ENCODE results near the gene PMEPA1. TPM values are rescaled to one million over a fixed set of nuclear protein-coding genes. Genes with fewer than 3 reads are reported as not detected.

PMEPA1 gene
- total and polyA plus RNA-seq, 10 of the 15 experiments (the other 5 are each of a cell fraction or from before 2014, with no cell fraction given) = 0.02 to 0.10 (median 0.04) TPM; not detected in 3

GRCh38 chr20:57664476-57664875 is 45.3 kb downstream of the PMEPA1 start (continued):
- TF ChIP-seq CTCF (IDR thresholded peaks at IDR 0.05 in 2 of 3, conservative IDR thresholded peaks at IDR 0.05 in 1 of 3; ENCODE audit: control insufficient read depth in 2 of 3, extremely low read depth in 1 of 3, insufficient read depth in 1 of 3, low read depth in 3 of 3, low read length in 3 of 3) = no peak

GRCh38 chr20:57663681-57664451 is 45.9 kb downstream of the PMEPA1 start:
- DNase-seq (ENCODE audit: low read depth, low spot score) = no peak
- H3K27me3 ChIP-seq (replicated peaks in 1 of 2; ENCODE audit: control insufficient read depth in 2 of 2, insufficient read depth in 2 of 2, low read length in 1 of 2) = no peaks in the 10 kb centered on the region
- H3K27ac ChIP-seq (ENCODE audit: control insufficient read depth, insufficient read depth) = no peak overlapping the region
- ChIA-PET SMC1A (ENCODE audit: uncharacterized antibody, unreplicated experiment) (no interaction called here), CTCF (no interaction called here), POLR2A (no interaction called here), RAD21 (ENCODE audit: unreplicated experiment) (no interaction called here)
- 72% methylated on average over 21 of the region's 27 CpGs for WGBS (ENCODE audit: insufficient coverage, insufficient replicate concordance, low lambda C conversion rate, missing lambda C conversion rate)
- H3K36me3 ChIP-seq (ENCODE audit: control insufficient read depth in 2 of 2, insufficient read depth in 2 of 2, low read length in 1 of 2) = no peaks in the 10 kb centered on the region
- H4K20me1 ChIP-seq (ENCODE audit: control insufficient read depth, insufficient read depth) = no peaks in the 10 kb centered on the region
- intact Hi-C loops (cut with micrococcal nuclease; ENCODE audit: unreplicated experiment) (no loop called here), in situ Hi-C loops (cut with MboI) (no loop called here)
- ATAC-seq = no peak
- no TSS peak for BruUV-seq (replicated peaks)
- H3K9me3 ChIP-seq (replicated peaks; ENCODE audit: control insufficient read depth, insufficient read depth, low read length) = no peaks in the 10 kb centered on the region
- H3K4me3 ChIP-seq = no peak overlapping the region
- H3K9ac ChIP-seq (ENCODE audit: control insufficient read depth, insufficient read depth, low read length) = no peak overlapping the region
- no peaks in the 10 kb centered on the region for H3K4me1 ChIP-seq (ENCODE audit: control insufficient read depth, insufficient read depth, low read length)
- H3K79me2 ChIP-seq (ENCODE audit: control insufficient read depth, insufficient read depth, low read length) = no peaks in the 10 kb centered on the region
- H2AFZ ChIP-seq (ENCODE audit: control insufficient read depth, low read depth, low read length) = no peak overlapping the region
- no peak for FAIRE-seq
- no peak overlapping the region for H3K4me2 ChIP-seq (ENCODE audit: control insufficient read depth, insufficient read depth)
- TF ChIP-seq REST (IDR thresholded peaks at IDR 0.05; ENCODE audit: low read depth, low read length) (no peak), CEBPB (IDR thresholded peaks at IDR 0.05; ENCODE audit: borderline replicate concordance in 1 of 2, low read depth in 2 of 2, low read length in 2 of 2) (no peak), CUX1 (IDR thresholded peaks at IDR 0.05; ENCODE audit: insufficient replicate concordance, low read depth, low read length) (no peak), CEBPZ (IDR thresholded peaks at IDR 0.05; ENCODE audit: low read depth, low read length) (no peak)
